SK-N-MC (cell line): ENCODE data around the gene CLEC17A.
"Not testable (repeated sequence)": the region's sequence is repeated elsewhere in the genome, so short reads cannot be mapped to it uniquely, and the experiment has no call there.

Experiments
- EZH2 ChIP-seq: fragments of 200-600 bp; sonication (generic); IDR thresholded peaks from one replicate; pipeline ENCODE4 v1.6.1; 2017; ENCODE audit warnings: antibody characterized with exemption
- POLR2AphosphoS5 ChIP-seq: IDR thresholded peaks from 2 replicates; pipeline ENCODE4 v1.6.1; 2012; ENCODE audit warnings: mild to moderate bottlenecking, low read depth, low read length, borderline replicate concordance

- TF ChIP-seq POLR2AphosphoS5, EZH2: not testable (repeated sequence)
Observed at GRCh38 chr19:14624491-14624890, 41.6 kb downstream of the CLEC17A start.
